Right cardiac atrium (tissue), 5 donors: ENCODE results near the gene KPNA6. TPM values are rescaled to one million over a fixed set of nuclear protein-coding genes. Genes with fewer than 3 reads are reported as not detected.
"Not testable (repeated sequence)": the region's sequence is repeated elsewhere in the genome, so short reads cannot be mapped to it uniquely, and the experiment has no call there.

ENCODE experiments used
- ATAC-seq, 2 donors: fragments of 200-7000 bp; cut with Tn5 transposase; one replicate each; pipeline versions ENCODE4 v1.8.0 to v1.9.1; 2020; ENCODE audit warnings: moderate library complexity in 2 of 2, mild to moderate bottlenecking in 1 of 2
- DNase-seq, 3 donors: peaks; one replicate each; pipeline ENCODE4 v3.0.0-alpha.2; 2020
- H3K27ac ChIP-seq: one replicate; pipeline ENCODE4 v1.5.1; 2013; ENCODE audit warnings: mild to moderate bottlenecking, low read length, control low read depth, moderate library complexity
- H3K27me3 ChIP-seq: one replicate; pipeline ENCODE4 v1.6.1; 2013; ENCODE audit not compliant: control insufficient read depth, insufficient read depth
- H3K4me1 ChIP-seq: one replicate; pipeline ENCODE4 v1.6.1; 2013; ENCODE audit warnings: low read length; ENCODE audit not compliant: control insufficient read depth, insufficient read depth
- H3K4me3 ChIP-seq: one replicate; pipeline ENCODE4 v1.5.1; 2013; ENCODE audit warnings: low read length, control low read depth
- H3K9me3 ChIP-seq: one replicate; pipeline ENCODE4 v1.6.1; 2013; ENCODE audit warnings: low read length; ENCODE audit not compliant: control insufficient read depth
- WGBS: extraction: QIAGEN DNeasy Blood & Tissue Kit; methylation state at CpG from one replicate; pipeline ENCODE4 v1.1.7; 2013; 5-methylcytosine and 5-hydroxymethylcytosine counted together
- intact Hi-C, 4 donors: fragments of 100-400 bp; cut with DNase I; formaldehyde crosslinking; loops; one replicate each; pipeline versions ENCODE4 v1.11.0 to v1.14.0; 2022 to 2023
- polyA plus RNA-seq: library from polyadenylated mRNA; stranded (reverse); fragments of 200-250 nt; gene quantifications from one replicate; pipeline ENCODE4 v1.2.3, GENCODE V29; 2013
- total RNA-seq, 4 donors: library from RNA; stranded (reverse); fragmentation: NEBNext Ultra II Directional; extraction: Animal tissue kit (Norgen Biotek cat#: 25700); gene quantifications; one replicate each; pipeline ENCODE4 v1.2.1, GENCODE V29; 2021
- donor health status: healthy with polysubstance abuse.
- donor health status: DM: no; HTN: yes; CAD: no.
- donor health status: DM: no; HTN: no; CAD: no.
- donor health status: DM: no; HTN: yes; CAD: no; lungs with severe emphysema.
- donor health status: DM: yes; HTN: yes; CAD: no.

KPNA6 gene
- total and polyA plus RNA-seq, 5 donors: 14.7 to 79.7 (median 75.5) TPM

- 61% methylated on average over 5 of the region's 5 CpGs for WGBS
- H3K27me3 ChIP-seq: no peaks in the 10 kb centered on the region
- H3K4me1 ChIP-seq: peaks cover 9% of the 10 kb centered on the region
- H3K9me3 ChIP-seq: no peaks in the 10 kb centered on the region
- no peak overlapping the region for H3K4me3 ChIP-seq
- no peak for DNase-seq
- H3K27ac ChIP-seq: no peak overlapping the region
- intact Hi-C loops: no loop called here
- ATAC-seq: no peak
Observed at GRCh38 chr1:32122151-32122550, 14.3 kb downstream of the KPNA6 start.

- H3K4me3 ChIP-seq, intact Hi-C loops, H3K9me3 ChIP-seq, H3K27ac ChIP-seq, DNase-seq, H3K4me1 ChIP-seq, ATAC-seq, H3K27me3 ChIP-seq: not testable (repeated sequence)
- 89% methylated on average over 2 of the region's 2 CpGs for WGBS
Observed at GRCh38 chr1:32123361-32123760, 15.5 kb downstream of the KPNA6 start.

- WGBS: 94% methylated on average over 8 of the region's 8 CpGs
- H3K27me3 ChIP-seq: no peaks in the 10 kb centered on the region
- H3K4me1 ChIP-seq: peaks cover 13% of the 10 kb centered on the region
- DNase-seq: no peak
- H3K4me3 ChIP-seq: no peak overlapping the region
- H3K9me3 ChIP-seq: no peaks in the 10 kb centered on the region
- no peak for ATAC-seq
- intact Hi-C loops: no loop called here
- no peak overlapping the region for H3K27ac ChIP-seq
Observed at GRCh38 chr1:32125313-32125712, 17.5 kb downstream of the KPNA6 start.

- Histone ChIP-seq H3K27ac (no peak overlapping the region), H3K4me3 (no peak overlapping the region), H3K27me3 (no peaks in the 10 kb centered on the region), H3K4me1 (peaks cover 8% of the 10 kb centered on the region), H3K9me3 (no peaks in the 10 kb centered on the region)
- DNase-seq (no peak), ATAC-seq (no peak)
- intact Hi-C loops: no loop called here
- WGBS: 95% methylated on average over 3 of the region's 3 CpGs
Observed at GRCh38 chr1:32126770-32127169, 18.9 kb downstream of the KPNA6 start.

- H3K4me1 ChIP-seq: peaks cover 8% of the 10 kb centered on the region
Observed at GRCh38 chr1:32127409-32128198, 19.7 kb downstream of the KPNA6 start.

DNA sequence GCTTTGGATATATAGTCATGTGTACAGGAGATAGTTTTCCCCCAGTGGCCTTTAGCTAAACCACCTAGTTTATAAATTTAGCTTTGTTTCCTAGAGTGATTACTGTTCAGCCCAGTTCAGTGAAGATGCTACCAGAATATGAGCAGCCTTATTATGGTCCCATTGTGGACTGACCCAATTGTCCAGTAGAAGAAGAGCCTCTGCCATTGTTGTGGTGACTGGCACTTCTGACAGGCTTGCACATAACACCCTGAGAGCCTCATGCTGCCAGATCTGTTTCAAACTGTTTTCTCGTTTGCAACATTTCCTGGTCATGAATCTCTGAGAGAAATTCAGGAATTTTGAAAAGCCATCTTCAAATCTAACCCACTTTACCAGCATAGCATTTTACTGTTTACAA lies 20.6 kb downstream of the KPNA6 start:
- DNase-seq (no peak), ATAC-seq (no peak)
- no peaks in the 10 kb centered on the region for H3K9me3 ChIP-seq
- H3K27ac ChIP-seq: no peak overlapping the region
- WGBS: 36% methylated on average over 1 of the region's 1 CpG
- peaks cover 8% of the 10 kb centered on the region for H3K4me1 ChIP-seq
- H3K4me3 ChIP-seq: no peak overlapping the region
- intact Hi-C loops: no loop called here
- no peaks in the 10 kb centered on the region for H3K27me3 ChIP-seq

More at GRCh38 chr1:32127409-32128198, 19.7 kb downstream of the KPNA6 start:
- H3K27ac ChIP-seq: no peak overlapping the region
- H3K27me3 ChIP-seq: no peaks in the 10 kb centered on the region
- H3K9me3 ChIP-seq: no peaks in the 10 kb centered on the region
- peak in 1 of 2 donors; percentile 15 for ATAC-seq
- H3K4me3 ChIP-seq: no peak overlapping the region
- intact Hi-C loops: no loop called here
- WGBS: 75% methylated on average over 4 of the region's 4 CpGs
- DNase-seq: no peak

GRCh38 chr1:32128964-32129363 lies 21.1 kb downstream of the KPNA6 start:
- Histone ChIP-seq H3K4me3 (no peak overlapping the region), H3K27ac (no peak overlapping the region), H3K4me1 (peaks cover 8% of the 10 kb centered on the region), H3K27me3 (no peaks in the 10 kb centered on the region), H3K9me3 (no peaks in the 10 kb centered on the region)
- no peak for ATAC-seq
- intact Hi-C loops: no loop called here
- DNase-seq: no peak
- WGBS: 100% methylated on average over 1 of the region's 1 CpG

DNA sequence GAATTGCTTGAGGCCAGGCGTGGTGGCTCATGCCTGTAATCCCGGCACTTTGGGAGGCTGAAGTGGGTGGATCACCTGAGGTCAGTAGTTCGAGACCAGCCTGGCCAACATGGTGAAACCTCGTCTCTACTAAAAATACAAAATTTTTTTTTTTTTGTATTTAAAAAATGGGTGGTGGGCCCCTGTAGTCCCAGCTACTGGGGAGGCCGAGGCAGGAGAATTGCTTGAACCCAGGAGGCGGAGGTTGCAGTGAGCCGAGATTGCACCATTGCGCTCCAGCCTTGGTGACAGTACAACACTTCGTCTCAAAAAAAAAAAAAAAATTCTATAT lies 26.1 kb downstream of the KPNA6 start:
- 96% methylated on average over 9 of the region's 9 CpGs for WGBS
- ATAC-seq, H3K9me3 ChIP-seq, H3K4me3 ChIP-seq, DNase-seq, H3K27me3 ChIP-seq, H3K27ac ChIP-seq, H3K4me1 ChIP-seq, intact Hi-C loops: not testable (repeated sequence)

GRCh38 chr1:32137111-32137510 lies 29.3 kb downstream of the KPNA6 start:
- no peak overlapping the region for H3K27ac ChIP-seq
- no peaks in the 10 kb centered on the region for H3K27me3 ChIP-seq
- H3K4me3 ChIP-seq: no peak overlapping the region
- no peaks in the 10 kb centered on the region for H3K4me1 ChIP-seq
- H3K9me3 ChIP-seq: no peaks in the 10 kb centered on the region
- intact Hi-C loops: no loop called here
- DNase-seq: no peak
- WGBS: 97% methylated on average over 5 of the region's 5 CpGs
- no peak for ATAC-seq

DNA sequence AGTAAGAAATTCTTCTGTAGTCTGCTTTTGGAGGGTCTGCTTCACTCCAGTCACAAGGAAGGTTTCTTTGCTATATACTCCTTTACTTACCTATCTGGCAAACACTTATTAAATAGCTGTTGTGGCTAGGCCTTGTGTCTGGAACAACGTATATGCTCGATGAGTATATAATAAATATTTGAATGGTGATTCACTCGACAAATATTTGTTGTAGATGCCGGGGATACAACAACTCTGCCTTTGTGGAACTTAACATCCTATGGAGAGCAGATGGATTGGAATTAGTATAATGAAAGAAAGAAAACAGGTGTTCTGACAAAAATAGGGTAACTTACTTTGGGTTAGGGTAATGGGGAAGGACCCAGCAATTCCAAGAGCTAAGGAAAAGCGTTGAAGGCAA lies 31.1 kb downstream of the KPNA6 start:
- H3K4me1 ChIP-seq: no peaks in the 10 kb centered on the region
- DNase-seq (no peak), ATAC-seq (no peak)
- 64% methylated on average over 5 of the region's 5 CpGs for WGBS
- H3K27ac ChIP-seq: no peak overlapping the region
- no peaks in the 10 kb centered on the region for H3K9me3 ChIP-seq
- H3K4me3 ChIP-seq: no peak overlapping the region
- intact Hi-C loops: no loop called here
- H3K27me3 ChIP-seq: no peaks in the 10 kb centered on the region

DNA sequence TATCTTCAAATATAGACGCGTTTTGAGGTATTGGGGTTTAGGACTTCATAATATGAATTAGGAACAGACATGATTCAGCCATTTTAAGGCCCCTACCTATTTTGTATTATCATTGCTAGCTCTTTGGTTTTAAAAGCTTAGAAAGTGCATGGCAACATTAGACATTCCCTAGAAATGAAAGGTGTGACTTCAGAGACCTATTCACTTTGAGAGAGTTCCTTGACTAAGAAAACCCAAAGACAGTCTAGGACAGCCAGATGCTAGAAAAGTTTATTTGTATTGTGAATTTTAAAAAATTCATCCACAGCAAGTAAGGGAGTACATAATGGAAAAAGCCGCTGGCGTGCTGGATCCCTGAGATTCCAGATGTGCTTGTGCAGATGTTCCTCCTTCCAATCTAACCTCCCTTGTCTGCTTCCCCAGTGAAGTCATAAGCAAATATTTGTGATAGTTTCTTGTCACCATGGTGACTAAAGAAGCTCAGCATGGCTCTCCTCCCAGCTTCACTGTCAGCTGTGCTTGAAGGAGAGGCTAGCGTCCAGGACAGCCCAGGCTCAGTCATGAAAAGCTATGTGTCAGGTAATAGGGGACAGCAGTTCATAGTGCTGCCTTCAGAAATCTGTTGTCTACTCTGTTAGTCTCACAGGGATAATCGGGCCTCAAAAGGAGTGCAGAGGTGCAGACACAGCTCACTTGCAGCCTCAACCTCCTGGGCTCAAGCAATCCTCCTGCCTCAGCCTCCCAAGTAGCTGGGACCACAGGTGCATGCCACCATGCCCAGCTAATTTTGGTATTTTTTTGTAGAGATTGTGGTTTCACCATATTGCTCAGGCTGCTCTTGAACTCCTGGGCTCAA lies 34.8 kb downstream of the KPNA6 start:
- Histone ChIP-seq H3K4me1 (no peaks in the 10 kb centered on the region), H3K27me3 (no peaks in the 10 kb centered on the region), H3K9me3 (no peaks in the 10 kb centered on the region), H3K27ac (peak overlapping the region; percentile 61), H3K4me3 (no peak overlapping the region)
- intact Hi-C loops: no loop called here
- ATAC-seq (peak; percentile 92 to 95), DNase-seq (peak; percentile 57 to 74 (median 69))
- WGBS: 48% methylated on average over 6 of the region's 6 CpGs
